NCI-H1092 (cell line): ENCODE measurements around the gene ZFP92.

ENCODE experiments used
- DNase-seq: peaks from one replicate; lab custom pipeline; 2025; lab: John Stamatoyannopoulos, UW

The ZFP92 gene

GRCh38 chrX:153440556-153441135 is 29.4 kb downstream of the ZFP92 start:
- DNase-seq, result no peak

DNA sequence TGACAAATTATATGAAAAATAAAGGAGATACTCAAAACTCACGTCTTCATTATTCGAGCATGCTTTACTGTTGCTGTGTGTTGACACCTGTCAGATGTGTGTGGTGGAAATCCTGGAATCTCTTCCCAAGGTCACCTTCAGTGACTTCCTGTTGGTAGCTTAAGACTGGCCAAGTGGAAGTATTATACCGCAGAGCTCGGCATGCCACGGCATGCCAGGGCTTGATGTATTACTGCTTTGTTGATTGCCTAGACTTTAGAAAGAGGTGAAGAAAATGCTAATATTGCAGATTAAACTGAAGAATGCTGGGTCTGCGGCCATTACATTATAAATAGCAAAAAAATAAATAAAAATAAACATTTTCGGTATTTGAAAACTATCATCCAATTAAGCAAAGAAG is 30.0 kb downstream of the ZFP92 start:
- DNase-seq, result no peak

DNA sequence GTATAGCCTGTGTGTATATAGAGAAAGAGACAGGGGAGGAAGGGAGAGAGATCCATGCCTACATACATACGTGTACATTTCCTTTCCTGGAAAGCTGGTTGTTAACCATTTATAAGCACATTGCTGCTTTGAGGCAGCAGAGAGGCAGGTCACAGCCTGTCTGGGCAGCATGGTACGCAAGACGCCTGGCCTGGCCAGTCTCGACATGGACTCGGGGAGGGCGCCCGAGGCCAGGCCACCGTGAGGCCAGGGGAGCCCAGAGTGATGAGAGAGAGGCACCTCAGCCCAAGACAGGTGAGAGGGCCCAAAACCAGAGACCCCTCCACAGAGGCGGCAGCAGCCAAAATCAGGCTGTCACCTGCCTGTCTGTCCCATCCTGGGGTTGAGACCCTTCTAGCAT is 30.7 kb downstream of the ZFP92 start:
- DNase-seq, result no peak

DNA sequence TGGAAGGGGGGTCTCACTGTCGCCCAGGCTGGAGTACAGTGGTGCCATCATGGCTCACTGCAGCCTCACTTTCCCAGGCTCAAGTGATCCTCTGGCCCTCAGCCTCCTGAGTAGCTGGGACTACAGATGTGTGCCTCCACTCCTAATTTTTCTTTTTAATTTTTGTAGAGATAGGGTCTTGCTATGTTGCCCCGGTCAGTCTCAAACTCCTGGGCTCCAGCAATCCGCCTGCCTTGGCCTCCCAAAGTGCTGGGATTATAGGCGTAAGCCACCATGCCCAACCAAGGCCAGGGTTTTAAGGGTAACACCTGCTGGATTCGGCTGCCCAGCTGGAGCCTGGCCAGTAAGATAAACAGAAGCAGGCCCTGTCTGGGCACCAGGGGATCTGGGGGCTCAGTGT is 31.2 kb downstream of the ZFP92 start:
- DNase-seq, result no peak

DNA sequence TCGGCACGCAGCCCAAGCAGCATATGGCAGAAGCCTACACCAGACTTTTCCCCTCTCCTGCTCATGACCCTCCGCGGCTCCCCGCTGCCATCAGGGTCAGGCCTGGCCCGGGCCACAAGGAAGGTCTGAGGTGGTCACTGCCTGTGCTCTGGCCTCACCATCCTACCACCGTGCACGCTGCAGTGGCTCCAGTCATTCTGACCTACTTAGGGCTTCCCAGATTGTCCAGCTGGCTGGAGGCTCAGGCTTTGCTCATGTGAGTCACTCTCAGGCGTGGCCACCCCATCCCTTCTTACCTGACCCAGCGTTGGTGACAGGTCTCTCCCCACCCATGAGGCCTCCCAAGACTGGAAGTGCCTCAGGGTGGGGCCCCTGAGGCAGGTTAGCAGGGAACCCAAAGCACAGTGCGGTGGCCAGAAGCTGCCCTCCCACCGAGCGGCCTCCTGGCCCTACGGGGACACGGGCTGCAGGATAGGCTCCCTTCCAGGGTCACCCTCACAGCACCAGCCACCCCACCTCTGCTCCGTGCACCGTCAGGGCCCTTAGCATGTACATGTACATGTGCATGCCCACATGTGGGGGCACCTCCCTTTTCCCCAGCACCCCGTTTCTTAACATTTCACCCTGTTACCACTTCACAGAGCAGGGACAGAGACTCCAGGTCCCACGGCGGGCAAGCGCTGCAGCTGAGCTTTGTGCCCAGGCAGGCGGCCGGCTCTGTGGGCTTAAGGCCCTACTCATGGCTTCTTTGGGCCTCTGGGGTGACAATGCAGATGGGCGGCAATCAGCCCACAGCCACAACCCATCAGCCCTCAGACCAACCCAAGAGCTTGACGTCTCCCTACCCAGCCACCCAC is 32.4 kb downstream of the ZFP92 start:
- no peak for DNase-seq

DNA sequence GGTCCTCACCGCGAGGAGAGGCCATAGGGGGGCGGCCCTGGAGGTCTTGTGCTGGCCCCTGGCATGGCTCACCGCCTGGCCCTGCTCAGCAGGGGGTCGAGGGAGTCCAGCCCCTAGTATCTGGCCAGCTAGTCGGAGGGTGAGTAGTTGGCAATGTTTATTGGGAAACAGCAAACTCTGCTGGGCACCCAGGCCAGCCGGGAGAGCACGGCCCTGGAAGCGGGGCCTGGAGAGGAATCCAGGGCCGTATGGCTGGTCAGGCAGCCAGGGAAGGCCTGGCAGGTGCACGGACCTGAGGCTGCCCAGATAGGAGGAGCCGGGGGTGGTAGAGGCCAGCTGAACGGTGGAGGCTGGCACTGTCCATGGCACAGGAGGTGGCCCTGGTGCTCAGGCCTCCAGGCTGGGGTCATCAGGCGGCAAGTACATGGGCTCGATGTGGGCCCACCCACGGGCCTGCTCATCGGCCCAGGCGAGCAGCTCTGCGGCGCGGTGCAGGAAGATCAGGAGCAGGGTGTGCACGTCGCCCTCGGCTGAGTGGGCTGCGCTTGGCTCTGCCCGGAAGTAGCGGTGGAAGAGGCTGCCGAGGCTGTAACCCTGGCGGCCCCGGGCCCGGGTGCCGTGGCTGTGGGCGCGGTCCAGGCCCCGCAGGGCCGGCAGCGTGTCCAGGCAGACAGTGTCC is 33.2 kb downstream of the ZFP92 start:
- no peak for DNase-seq

DNA sequence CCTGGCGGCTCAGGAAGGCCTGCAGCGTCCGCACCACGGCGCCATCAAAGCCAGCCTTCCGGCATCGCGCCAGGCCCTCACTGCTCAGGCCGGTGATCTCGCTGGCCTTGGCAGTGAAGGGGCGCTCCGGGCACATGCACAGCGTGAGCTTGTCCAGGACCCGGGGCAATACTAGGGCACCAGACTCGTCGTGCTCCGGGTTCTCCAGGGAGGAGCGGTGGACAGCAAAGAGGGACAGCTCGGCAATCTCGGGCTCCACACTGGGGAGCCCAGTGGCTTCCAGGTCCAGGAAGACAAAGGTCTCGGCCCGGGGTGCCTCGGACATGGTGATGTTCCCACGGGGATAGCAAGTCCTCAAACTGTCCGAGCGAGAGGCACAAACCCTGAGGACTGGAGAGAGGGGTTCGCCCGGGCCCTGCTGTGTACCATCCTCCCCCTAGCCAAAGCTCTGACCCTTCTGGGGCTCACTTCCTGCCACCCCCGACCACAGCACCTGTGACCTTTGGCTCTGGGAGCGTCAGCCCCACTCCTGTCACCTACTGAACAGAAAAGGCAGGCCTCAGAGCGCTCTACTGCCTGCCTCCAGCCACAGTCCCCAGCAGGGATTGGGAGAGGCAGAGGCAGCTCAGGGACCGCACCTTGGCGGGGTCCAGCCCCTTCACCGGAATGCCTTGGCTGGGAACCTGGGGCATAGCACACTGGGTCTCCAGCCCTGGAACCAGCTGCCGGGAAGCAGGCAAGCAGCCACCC is 34.0 kb downstream of the ZFP92 start:
- DNase-seq, result no peak

DNA sequence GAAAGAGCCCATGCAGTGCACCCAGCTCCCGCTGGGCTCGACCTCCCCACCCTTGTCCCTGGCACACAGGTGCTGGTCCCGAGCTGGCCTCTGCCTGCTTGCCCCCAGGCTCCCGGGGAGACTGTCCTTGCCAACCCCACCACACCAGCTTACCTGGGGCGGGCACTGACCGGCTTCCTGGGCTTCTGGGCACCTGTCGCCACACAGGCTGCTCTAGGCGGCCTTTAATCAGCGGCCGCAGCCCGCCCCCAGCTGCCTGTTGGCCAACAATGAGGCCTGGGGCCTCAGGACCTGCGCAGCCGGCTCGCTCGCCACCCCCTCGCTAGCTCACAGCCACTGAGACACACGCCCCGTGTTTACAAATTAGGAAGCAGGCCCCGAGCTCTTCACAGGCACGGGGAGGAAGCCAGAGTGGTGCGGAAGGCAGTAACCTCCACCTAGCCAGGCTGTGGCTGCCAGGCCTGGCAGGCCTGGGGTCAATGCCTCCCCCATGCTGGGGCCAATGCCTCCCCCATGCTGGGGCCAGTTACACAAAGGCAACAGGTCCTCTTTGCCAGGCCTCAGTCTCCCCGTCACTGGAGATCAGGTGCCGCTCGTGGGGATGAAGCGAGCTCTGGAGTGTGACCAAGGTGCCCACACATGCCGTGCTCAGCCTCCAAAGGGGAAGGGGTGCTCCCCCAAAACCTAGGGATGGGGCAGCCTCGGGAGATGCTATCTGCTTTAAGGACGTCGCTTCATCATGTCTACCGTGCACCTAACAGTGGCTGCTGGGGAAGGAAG is 34.8 kb downstream of the ZFP92 start, which contains the start of gene TREX2:
Gene TREX2, minus strand, starts transcription at position 201 of the 780 bp plus-strand sequence. CDS start 626 bp downstream, outside the sequence.
- DNase-seq, result no peak

GRCh38 chrX:153446636-153446936 is 35.3 kb downstream of the ZFP92 start:
- no peak for DNase-seq

GRCh38 chrX:153446950-153447580 is 35.8 kb downstream of the ZFP92 start:
- DNase-seq, result no peak

DNA sequence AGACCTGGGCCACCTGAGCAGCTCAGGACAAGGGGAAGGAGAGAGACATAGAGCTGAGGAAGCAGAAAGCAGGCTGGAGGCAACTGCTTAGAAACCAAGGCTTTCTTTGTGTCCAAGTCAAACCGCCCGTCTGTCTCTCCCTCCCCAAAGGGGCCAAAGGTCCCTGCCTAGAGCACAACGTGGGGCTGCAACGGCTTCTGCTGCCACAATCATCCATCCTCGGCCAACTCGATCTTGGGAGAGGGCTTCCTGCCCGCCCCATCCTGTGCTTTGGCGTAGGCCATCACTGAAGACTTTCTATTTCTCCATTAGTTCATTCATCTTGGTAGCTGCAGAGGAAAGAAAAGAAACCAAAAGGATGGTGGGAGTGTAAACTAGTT is 36.3 kb downstream of the ZFP92 start:
- DNase-seq, result no peak

DNA sequence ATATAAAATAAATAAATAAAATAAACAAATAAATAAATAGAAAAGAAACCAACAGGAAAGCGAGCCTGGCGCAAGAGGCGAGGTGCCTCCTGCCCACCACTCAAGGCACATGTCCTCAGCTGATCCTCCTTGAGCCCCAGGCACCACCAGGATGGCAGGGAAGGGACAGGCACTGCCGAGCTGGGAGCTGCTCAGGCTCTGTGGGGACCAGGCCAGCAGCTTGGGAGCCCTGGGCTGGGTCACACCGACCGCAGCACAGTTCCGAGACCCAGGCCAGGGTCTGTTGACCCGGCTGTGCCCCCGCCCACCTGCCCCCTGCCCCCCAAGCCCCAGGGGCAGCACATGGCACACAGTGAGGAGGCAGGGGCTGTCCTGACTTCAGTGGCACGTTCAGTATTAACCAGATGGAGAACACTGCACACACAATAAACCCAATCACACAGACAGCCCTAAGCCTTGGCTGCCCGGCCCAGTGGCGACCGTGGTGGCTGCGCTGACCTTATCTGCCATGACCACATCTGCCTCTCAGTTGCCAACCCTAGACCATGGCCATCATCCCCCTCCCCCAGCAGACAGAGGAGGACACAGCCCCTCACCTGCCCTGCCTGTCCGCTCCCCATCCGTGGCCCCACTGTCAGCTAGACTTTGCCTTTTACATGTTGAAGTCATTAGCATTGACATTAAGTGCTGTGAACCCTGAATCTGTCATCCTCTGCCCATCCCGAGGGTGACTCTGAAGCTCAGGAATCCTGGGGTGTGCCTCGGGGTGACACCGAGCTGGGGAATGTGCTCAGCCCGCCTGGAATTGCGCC is 37.5 kb downstream of the ZFP92 start:
- no peak for DNase-seq

GRCh38 chrX:153449368-153450113 is 38.3 kb downstream of the ZFP92 start:
- DNase-seq, result no peak

DNA sequence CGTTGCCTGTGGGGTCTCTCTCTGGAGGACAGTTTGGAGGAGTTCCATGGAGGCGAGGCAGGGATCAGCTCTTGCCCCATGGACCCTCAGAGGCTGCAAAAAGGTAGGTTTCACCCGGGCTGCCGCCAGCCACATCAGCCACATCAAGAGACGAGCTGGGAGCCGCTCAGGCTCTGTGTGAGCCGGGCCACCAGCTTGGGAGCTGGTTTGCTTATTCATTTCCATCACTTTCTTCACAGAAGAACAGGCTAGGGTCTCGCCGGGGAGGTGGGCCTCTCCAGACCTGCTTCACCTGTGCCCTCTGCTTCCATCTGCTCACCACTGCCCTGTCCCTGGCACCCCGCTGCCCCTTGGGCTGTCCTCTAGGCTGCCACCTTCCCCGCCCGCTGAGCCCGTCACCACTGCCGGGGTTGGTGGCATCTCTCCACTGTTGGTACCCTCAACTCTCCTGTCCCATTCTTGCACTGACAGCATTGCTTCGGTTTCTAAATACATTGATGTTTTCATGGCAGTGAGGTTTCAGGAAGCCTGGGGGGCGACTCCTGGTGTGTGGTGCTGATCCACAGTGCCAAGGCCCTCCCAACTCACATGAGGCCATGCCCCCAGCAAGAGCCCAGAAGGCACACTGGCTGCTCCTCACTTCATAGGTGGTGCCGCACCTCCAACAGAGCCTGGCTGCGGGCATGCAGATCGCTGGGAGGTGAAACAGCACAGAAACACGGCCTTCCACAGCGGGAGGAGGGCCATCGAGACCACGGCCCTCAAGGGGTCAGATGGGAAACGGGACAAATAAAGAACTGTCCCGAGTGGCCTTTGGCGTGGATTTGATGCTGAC is 39.1 kb downstream of the ZFP92 start:
- no peak for DNase-seq

DNA sequence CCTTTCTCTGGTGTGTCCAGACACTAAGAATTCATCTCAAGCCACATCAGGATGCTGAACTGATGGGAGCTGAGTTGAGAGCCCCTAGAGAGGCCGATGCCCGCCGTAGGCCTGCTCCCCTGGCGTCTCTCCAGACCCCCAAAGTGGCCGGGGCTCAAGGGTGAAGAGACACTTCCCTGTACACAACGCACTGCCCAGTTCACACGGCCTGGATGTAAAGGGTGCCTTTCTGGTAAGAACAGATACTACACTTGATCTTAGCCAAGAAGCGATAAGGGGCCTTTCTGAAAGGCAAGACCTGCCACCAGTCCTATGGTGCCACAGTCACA is 39.6 kb downstream of the ZFP92 start:
- no peak for DNase-seq

GRCh38 chrX:153454901-153455550 is 43.8 kb downstream of the ZFP92 start:
- DNase-seq, result no peak

DNA sequence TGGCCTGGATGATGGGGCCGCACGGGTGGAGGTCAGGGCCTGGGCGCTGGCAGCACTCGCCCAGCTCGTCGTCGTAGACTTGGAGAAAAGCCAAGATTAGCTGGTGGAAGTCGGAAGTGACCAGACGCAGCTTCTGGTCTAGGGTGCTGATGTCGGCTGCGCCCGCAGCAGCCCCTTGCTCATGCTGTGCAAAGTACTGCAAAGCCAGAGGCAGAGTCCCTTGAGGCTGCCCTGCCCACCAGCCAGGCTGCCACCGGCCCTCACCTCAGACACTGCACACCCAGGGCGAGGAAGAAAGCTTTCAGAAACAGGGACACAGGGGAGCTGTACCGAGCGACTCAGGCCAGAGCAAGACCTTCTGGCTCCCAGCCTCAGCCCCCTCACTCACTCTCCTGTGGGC is 44.3 kb downstream of the ZFP92 start:
- DNase-seq, result no peak

DNA sequence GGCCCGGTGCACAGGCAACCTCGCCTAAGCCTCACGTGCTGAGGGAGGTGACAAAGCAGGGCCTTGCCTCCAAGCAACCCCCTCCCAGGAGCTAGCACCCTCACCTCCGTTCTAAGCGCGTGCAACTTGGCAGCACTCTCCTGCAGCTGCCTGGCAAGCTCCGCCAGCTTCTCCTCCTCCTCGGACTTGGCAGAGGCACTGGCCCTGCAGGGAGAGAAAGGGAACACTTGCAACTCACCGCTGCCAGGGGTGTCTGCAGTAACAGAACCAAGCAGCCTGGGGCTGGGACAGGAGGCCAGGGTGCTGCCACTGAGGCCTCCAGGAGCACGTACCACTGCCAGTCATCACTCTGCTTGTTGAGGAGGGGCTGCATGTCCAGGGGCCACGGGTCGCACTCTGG is 44.9 kb downstream of the ZFP92 start:
- peak; percentile 26 for DNase-seq
